ACHN (cell line): ENCODE results near the gene WASHC1.
"Not testable (repeated sequence)": the region's sequence is repeated elsewhere in the genome, so short reads cannot be mapped to it uniquely, and the experiment has no call there.

Experiments used
- DNase-seq: peaks from one replicate; pipeline ENCODE4 v3.0.0-alpha.2; 2015
- in situ Hi-C: cut with HindIII; loops from 2 replicates; pipeline ENCODE4 v1.10.0; 2017; ENCODE audit warnings: low sequenced_read_pairs, low pct_ligation_motif_present, low pct_unique_long_range_greater_than_20kb

The WASHC1 gene

GRCh38 chr9:28775-29174 lies 481 bp downstream of the WASHC1 start:
- DNase-seq, in situ Hi-C loops: not testable (repeated sequence)

GRCh38 chr9:21621-22020 lies 7.6 kb downstream of the WASHC1 start:
- in situ Hi-C loops, DNase-seq: not testable (repeated sequence)

- in situ Hi-C loops, DNase-seq: not testable (repeated sequence)
These were observed 12.4 kb downstream of the WASHC1 start for GRCh38 chr9:16875-17274.

- DNase-seq, in situ Hi-C loops: not testable (repeated sequence)
These were observed 15.0 kb downstream of the WASHC1 start for GRCh38 chr9:14129-14809.

GRCh38 chr9:11206-11605 lies 18.1 kb downstream of the WASHC1 start:
- in situ Hi-C loops = not testable (repeated sequence)

GRCh38 chr9:10653-11053 lies 18.6 kb downstream of the WASHC1 start:
- in situ Hi-C loops = not testable (repeated sequence)
- DNase-seq = peak; percentile 84

More at GRCh38 chr9:11206-11605, 18.1 kb downstream of the WASHC1 start:
- DNase-seq = not testable (repeated sequence)

- peak; percentile 6 for DNase-seq
- in situ Hi-C loops = not testable (repeated sequence)
These were observed 19.0 kb downstream of the WASHC1 start for GRCh38 chr9:10207-10606.
